A549 treated with RU486 at 1 μM for 4 hours (cell line): Measurements from ENCODE around the gene RTP4. TPM values are rescaled to one million over a fixed set of nuclear protein-coding genes. Genes with fewer than 3 reads are reported as not detected.

ENCODE experiments used
- total RNA-seq: library from RNA; stranded (reverse); fragments of 200-300 nt; extraction: Qiagen RNA extraction; gene quantifications from 5 replicates; pipeline ENCODE4 v1.2.3, GENCODE V29; 2022; ENCODE audit warnings: low read depth

The RTP4 gene
- total RNA-seq, result not detected in 5 replicates

DNA sequence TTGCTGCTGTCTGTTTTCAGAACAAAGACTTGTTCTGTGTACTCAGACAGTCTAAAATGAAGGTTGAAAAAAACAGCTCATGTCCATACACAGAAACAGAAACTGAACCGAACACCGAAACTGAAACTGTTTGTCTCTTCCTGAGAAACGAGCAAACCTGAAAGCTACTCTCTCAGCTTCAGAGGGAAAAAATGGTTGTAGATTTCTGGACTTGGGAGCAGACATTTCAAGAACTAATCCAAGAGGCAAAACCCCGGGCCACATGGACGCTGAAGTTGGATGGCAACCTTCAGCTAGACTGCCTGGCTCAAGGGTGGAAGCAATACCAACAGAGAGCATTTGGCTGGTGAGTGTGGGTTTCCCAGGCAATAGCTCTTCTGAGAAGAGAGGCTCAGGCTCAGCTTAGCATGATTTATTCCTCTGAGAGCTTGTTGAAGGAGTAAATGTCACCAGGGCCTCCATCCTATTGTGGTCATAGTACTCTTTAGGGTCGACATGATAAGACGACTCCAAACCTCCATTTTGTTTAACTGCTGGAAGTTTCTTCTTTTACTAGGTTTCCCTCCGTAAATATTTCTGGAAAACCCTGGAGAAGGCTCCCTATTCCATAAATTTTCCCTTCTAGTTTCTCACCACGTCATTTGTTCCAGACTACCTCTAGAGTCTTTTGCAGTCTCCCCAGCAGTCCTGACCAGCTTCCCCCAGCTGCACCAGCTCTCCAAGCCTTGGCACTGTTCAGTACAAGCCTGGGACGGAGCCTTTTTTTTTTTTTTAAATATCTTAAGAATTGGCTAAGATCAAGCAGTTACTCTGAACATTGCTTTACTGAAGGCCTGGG is at the start of gene RTP4:
TSS of gene RTP4 (plus strand) at position 135 of the 838 bp plus-strand sequence. CDS start at position 192, 57 bp downstream.

Other genes starting within 250 kb of the RTP4 start
- 49.3 to 61.6 TPM (median 52.4 TPM) in 5 replicates for gene RPL39L, start 228.9 kb upstream of the RTP4 start, total RNA-seq
- not detected in 5 replicates for gene RTP1, start 170.9 kb upstream of the RTP4 start, total RNA-seq
- gene MASP1, start 76.6 kb upstream of the RTP4 start, total RNA-seq, result 0.14 to 0.46 TPM in 2 of 5 replicates, not detected in the others